SK-MEL-5 (cell line): Measurements from ENCODE around the gene BRSK2. TPM values are rescaled to one million over a fixed set of nuclear protein-coding genes. Genes with fewer than 3 reads are reported as not detected.
"Not testable (repeated sequence)": the region's sequence is repeated elsewhere in the genome, so short reads cannot be mapped to it uniquely, and the experiment has no call there.

ENCODE experiments used
- DNase-seq: peaks from one replicate; pipeline ENCODE4 v3.0.0-alpha.2; 2016; ENCODE audit warnings: low read depth, low spot score
- in situ Hi-C: cut with HindIII; loops from 2 replicates; pipeline ENCODE4 v1.10.0; 2016; ENCODE audit warnings: low sequenced_read_pairs, high pct_unique_total_duplicates, low pct_unique_long_range_greater_than_20kb
- total RNA-seq: library from RNA; depleted of rRNA; stranded (reverse); fragments of >200 nt; shearing (Covaris generic); gene quantifications from 2 replicates; pipeline ENCODE4 v1.2.3, GENCODE V29; 2014

The BRSK2 gene
- total RNA-seq, 1 experiment from 2014 or later: 4.5 TPM

DNA sequence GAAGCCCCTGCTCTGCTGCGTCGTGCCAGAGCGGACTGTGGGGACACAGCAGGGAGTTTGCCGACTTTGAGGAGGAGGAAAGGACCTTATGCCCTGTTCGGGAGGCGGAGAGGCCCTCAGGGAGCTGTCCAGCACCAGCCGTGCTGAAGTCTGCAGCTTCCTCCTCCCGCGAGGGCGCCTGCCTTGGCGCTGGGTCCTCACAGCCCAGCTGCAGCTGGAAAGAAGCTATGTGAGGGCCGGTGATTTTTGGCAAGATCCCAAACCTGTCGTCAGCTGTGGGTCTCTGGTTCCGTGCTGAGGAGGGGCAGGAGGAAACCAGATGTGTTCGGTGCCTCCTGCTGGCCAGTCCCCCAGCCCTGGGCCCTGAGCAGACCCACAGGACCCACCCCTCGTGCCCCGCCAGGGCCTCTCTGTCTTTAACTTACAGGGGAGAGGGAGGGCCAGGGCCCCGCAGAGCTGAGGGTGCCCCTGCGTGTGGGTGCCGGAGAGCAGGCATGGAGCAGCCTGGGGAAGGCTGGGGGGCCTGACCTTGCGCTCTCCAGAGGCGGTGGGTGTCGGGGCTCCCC is 12.0 kb downstream of the BRSK2 start:
- DNase-seq: peak; percentile 26

DNA sequence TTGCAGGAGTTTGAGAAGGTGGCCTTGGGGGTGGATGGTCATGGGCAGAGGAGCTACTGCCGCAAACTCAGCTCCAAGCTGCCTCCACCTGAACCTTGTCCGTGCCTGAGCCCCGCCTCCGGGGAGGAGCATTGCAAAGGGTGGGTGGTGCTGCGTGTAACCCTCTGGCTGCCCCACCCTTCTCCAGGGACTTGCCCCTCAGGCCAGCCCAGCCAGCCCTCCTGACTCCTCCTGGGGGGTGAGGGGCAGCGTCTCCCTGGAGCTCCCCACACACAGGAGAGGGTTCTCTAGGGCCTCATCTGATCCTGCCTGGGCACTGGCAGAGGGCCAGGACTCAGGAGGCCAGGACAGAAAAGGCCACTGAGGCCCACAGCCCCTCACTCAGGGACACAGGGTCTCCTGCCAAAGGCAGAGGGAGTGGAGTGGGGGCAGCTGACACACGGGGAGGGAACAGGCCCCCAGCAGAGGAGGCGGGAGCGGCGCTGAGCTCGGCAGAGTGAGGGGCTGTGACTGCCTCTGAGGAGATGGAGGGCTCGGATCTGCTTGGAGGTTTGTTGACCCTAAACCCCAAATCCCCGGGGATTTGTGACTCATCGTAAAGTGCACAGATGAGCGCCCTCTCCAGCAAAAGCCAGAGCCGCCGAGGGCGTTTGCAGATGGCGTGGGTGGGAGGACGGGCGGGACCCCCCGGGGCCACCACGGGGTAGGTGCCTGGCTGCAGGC is 12.8 kb downstream of the BRSK2 start:
- DNase-seq: no peak
- in situ Hi-C loops: no loop called here

More for the DNA sequence above, 12.0 kb downstream of the BRSK2 start:
- in situ Hi-C loops: no loop called here

DNA sequence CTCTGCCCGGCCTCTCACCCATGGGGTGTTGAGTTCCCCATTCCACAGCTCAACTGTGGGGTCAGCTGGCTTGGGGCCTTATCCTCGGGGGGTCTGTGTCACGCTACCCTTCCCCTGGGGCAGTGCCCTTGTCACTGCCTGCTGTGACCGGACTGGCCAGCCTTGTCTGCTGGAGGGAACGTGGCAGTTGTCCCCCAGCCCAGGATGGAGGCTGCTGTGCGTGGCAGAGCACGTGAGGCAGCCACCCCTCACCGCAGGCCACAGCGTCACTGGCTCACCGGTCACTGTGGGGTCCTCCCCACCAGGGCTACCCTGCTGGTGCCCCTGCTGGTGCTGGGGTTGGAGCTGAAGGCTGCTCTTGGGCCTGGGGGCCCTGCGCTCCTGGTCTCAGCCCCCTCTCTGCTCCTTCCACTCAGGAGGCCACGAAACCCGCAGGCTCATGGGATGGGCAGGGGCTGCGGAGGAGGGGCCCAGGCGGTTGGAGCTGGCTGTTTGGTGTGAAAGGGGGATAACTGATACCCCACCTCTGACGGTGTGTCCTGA is 13.4 kb downstream of the BRSK2 start:
- in situ Hi-C loops: no loop called here
- no peak for DNase-seq

DNA sequence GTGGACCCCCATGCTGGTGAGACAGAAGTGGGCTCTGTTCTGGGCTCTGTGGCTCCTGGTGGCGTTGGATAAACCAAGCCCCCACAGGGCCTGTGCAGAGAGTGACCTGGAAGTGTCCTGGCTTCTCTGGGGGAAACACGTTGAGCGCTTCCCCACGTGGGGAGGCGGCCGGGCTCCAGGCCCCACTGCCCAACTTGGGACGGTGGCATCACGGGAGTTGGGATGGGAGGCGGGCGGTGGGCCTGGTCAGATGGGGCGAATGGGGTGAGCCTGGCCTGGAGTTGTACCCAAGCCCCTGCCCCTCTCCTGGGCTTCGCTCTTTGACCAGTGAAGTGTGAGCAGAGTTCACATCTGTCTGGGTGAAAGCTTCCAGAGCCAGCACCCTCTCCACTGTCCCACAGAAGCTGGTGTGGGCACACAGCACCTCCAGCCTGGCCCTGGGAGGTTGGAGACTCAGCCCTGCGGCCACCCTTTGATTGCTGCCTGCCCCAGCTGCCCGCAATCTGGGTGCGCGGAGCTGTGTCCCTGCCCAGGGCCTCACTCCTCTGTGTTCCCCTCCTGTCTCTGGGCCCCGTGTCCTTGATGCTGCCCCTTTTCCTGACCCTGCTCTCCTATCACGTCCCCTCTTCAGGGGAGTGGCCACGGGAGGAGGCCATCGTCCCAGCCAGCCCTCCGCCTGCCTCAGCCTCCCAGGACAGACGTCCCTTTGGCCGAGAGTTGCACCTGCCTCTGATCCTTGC is 14.2 kb downstream of the BRSK2 start:
- in situ Hi-C loops: no loop called here

DNA sequence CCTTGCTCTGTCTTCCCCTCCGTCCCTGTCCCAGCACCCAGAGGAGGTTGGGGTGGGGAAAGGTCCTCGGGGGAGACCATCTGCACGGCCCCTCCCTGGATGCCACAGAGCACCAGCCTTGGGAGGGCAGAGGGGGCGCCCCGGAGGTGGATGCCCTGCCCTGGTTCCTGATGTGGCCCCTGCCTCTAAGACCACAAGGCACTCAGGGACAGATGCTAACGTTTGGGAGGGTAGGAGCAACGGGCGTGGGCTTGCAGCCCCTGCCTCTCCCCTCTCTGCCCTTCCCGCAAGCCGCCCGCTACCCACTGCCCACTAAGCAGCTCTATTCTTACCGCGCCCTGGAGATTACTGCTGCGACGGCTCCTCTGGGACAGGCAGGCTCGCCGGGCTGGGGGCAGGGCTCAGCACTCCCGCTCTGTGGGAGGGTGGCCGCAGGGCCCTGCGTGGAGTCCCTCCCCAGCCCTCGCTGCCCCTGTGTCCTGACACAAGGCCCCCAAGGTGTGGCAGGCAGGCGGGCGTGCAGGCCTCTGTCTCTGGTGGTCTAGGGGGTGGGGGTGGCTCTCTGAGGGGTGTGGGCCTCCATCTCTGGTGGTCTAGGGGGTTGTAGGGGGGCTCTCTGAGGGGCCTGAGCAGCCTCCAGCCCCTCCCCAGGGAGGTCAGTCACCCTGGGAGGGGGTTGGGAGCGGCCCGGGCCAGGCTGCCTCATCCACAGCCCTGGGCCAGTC is 14.9 kb downstream of the BRSK2 start:
- in situ Hi-C loops: no loop called here
- no peak for DNase-seq

More for the DNA sequence above, 14.2 kb downstream of the BRSK2 start:
- DNase-seq: no peak

DNA sequence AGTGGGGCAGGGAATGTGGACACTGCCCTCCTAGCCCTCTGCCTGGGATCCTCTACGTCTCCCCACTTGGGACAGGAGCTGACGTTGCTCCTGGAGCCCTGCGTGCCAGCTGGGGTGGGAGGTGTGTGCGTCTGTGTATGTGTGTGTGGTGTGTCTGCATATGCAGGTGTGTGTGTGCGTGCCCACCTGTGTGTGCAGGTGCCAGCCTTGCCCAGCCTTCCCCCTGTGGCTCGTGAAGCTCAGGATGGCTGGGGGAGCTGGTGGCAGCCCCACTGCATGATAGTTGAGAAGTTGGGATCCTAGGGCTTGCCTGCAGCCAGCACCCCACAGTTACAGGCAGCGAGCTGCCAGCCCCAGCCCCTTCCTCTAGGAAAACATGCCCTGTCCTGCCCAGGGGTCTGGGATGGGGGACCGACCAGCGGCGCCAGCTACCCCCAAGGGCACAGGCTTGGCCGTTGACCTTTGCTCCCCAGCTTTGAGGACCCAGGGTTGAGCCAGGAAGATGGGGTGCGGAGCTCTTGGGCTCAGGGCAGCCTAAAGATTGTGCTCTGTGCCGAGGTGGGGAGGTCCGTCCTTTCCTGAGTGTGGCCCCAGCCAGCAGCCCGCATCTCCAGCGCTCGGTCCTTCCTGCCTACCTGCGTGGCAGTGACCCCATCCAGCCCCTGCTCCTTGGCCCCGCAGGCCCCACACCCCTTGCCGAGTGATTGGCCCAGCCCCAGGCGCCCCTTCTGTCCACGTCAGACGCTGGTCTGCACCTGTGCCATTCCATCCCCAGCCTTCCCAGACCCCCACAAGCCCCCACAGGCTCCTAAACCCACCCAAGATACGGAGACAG is 15.7 kb downstream of the BRSK2 start:
- DNase-seq: no peak
- in situ Hi-C loops: no loop called here

DNA sequence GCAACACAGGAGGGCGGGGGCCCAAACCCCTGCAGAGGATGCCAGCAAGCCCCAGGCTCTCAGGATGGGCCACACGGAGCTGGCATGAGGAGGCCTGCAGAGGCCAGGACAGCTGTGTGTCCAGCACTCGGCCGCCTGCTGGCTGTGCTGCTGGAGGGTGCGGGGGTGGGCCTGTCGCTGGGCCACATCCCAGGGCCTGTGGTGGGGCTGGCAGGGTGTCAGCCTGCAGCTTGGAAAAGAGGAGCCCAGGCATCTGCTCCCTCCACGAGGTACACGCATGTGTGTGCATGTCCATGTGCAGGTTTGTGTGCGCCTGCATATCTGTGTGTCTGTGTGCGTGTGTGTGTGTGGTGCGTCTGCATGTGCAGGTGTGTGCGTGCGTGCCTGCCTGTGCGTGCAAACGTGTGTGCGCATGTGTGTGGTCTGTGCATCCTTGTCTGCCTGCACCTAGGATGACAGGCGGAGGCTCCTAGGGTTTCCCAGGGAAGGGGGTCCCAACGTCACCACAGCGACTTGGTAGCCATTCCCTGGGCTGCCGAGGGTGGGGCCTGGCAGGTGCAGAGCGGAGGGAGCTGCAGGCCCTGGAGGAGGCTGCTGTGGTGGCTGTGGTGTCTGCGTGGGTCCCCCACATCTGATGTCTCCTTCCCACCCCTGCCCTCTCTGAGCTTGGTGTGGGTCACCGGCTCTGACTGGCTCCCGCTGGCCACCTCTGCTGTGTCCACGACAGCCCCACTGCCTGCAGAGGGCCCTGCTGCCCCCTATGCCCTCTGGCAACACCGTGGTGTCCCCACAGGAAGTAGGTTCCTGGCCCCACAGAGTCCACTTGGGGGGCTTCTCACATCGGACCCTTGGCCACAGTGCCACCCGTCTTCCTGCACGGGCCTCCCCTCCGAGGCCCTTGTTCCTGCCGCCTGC is 17.1 kb downstream of the BRSK2 start:
- DNase-seq: no peak
- in situ Hi-C loops: no loop called here

DNA sequence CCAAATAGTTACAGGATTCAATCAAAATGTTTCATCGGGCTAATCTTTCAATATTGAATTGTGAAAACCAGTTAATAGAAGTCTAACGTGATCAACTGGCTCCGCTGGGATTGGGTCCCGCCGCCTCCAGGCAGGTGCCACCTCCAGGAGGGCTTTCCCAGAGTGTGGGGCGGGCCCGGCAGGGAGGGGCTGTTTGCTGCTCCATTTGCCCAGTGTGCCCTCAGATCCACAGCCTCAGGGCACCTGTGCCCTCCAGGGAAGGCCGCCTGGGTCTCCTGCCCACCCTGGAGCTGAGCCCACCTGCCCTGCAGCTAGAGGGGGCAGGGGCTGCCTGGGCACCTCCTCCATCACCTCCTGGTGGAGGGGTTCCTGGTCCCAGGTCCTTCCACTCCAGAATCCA is 17.9 kb downstream of the BRSK2 start:
- in situ Hi-C loops: no loop called here
- DNase-seq: no peak

DNA sequence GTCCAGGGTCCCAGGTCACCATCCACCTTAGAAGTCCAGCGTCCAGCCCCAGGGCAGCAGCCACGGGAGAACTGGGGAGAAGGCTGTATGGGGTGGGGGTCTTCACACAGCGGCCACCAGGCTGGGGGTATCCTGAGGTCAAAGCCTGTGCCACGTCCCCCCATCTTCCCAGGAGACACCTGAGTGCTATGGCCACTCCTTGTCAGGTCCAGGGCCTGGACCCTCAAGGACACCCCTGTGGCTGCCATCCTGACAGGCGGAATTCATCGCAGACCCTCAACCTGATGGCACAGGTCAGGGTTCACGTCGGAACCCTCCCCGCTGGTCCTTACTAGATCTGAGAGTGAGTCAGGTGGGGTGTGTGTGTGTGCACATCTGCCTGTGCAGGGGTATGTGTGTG is 18.6 kb downstream of the BRSK2 start:
- in situ Hi-C loops: no loop called here
- no peak for DNase-seq

DNA sequence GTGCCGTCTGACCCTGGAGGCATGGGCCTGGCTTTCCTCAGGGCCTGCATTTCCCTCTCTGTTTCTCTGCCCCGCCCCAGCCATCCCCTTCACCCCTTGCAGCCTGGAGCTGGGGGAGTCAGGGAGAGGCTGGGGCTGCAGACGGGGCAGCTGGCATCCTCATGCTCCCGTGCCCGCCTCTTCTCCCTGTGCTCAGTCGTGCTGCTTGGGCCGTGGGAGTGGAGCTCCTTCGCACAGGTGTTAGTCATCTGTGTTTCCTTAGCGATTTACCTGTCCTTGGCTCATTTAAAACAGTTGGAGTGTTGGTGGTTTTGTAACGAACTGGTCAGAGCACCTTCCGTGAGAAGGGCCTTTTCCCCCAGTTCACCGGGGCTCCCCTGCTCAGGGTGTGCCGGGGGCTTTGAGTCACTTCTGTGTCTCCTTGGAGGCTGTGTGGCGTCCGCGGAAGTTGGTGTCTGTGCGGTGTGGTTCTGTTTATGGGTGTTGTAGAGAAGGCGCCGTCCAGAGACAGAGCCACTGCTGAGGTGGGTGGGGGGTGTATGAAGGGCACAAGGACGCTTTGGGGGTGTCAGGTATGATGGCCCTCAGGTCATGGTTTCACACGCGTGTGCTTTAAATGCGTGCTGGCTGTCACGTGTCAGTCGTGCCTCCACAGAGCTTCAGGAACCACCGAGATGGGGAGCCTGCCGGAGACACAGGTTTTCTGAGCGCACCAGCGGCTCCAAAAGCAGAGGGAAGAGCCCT is 19.5 kb downstream of the BRSK2 start:
- in situ Hi-C loops: no loop called here
- DNase-seq: no peak

DNA sequence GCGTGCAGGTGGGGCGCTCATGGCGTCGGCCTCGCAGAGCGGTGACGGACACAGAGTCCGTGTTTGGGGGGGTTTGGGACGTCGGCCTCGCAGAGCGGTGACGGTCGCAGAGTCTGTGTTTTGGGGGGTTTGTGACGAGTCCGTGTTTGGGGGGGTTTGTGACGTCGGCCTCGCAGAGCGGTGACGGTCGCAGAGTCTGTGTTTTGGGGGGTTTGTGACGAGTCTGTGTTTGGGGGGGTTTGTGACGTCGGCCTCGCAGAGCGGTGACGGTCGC is 20.1 kb downstream of the BRSK2 start:
- in situ Hi-C loops, DNase-seq: not testable (repeated sequence)

DNA sequence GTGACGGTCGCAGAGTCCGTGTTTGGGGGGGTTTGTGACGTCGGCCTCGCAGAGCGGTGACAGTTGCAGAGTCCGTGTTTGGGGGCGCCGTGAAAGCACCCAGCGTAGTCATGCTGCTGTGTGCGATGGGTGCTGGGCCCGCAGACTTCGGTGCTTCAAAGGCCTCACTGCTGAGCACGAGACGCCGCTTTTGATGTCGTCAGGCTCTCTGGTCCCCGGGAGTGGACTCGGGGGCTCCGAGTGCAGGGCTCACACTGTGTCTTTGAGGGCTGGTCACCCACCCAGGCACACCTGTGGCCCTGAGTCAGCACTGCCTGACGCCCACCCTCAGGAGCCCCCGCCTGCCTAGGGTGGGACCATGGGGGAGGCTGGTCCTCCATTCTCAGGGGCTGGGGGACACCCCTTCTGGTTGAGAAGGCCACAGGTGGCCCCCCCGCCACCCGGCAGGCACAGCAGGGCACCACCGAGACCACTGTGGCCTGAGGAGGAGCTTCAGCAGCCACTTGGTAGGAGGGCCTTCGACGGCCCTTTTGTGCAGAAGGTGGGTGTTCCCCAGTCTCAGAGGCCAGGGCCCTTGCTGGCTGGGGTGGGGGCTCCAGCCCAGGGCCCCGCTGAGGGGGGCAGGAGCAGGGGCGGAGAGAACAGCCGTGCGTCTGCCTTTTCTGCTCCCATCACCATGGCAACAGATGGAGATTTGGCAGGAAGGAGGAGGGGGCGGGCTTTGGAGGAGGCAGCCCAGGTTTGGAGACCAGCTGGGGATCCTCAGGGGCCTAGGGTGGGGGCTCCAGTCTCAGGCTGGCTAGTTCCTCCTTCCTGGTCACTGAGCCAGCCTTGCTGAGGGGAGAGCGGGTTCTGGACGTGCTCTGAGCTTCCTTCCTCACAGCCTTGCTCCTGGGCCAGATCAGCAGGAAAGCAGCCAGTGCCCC is 20.9 kb downstream of the BRSK2 start:
- no peak for DNase-seq
- in situ Hi-C loops: no loop called here

DNA sequence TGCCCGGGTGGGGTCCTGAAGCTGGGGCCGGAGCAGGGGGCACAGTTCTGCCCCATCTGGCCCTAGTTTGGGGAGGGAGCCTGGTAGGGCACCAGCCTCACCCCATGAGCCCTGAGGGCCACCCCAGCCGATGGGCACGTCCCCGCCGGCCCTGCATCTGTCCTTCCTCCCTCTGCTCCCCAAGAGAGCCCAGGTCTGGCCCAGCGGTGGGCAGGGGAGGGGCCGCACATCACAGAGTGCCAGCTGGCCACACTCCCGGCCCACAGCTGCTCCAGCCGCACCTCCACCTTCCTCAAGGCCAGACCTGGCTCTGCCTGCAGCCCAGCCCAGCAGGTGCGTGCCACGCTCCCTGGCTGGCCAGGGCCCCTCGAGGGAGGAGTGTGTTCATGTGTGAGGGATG is 21.6 kb downstream of the BRSK2 start:
- in situ Hi-C loops: no loop called here
- DNase-seq: no peak

DNA sequence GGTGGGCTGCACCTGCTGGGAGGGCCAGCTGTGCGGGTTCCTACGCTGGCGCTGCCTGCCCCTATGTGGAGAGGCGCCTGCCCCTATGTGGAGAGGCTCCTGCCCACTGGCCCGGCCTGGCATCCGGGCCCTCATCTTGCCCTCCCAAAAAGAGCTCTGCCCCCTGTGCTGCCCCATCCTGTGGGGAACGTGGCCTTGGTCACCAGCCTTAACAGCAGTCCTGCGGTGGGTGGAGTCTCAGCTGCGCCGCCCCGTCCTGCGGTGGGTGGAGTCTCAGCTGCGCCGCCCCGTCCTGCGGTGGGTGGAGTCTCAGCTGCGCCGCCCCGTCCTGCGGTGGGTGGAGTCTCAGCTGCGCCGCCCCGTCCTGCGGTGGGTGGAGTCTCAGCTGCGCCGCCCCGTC is 22.0 kb downstream of the BRSK2 start:
- in situ Hi-C loops, DNase-seq: not testable (repeated sequence)
